Prostate gland (tissue), 2 donors: ENCODE results near the gene MSANTD1. TPM values are rescaled to one million over a fixed set of nuclear protein-coding genes. Genes with fewer than 3 reads are reported as not detected.

Experiments used
- DNase-seq: peaks from one replicate; pipeline ENCODE4 v3.0.0-alpha.2; 2019; ENCODE audit warnings: low spot score
- H3K27ac ChIP-seq, 2 donors: fragments of 200-600 bp; sonication (generic); 2 replicates each; pipeline ENCODE4 v1.5.1; 2017 to 2019
- H3K27me3 ChIP-seq: fragments of 200-600 bp; sonication (generic); replicated peaks from 2 replicates; pipeline ENCODE4 v1.5.1; 2019; ENCODE audit not compliant: insufficient read depth
- H3K36me3 ChIP-seq, 2 donors: fragments of 200-600 bp; sonication (generic); 1 replicate in 1 of 2; 2 replicates in 1 of 2; pipeline versions ENCODE4 v1.5.1 to v1.8.1; 2017 to 2019
- H3K4me1 ChIP-seq: fragments of 200-600 bp; sonication (generic); replicated peaks from 2 replicates; pipeline ENCODE4 v1.5.1; 2019
- H3K4me3 ChIP-seq, 2 donors: fragments of 200-600 bp; sonication (generic); 2 replicates each; pipeline ENCODE4 v1.5.1; 2017 to 2019
- H3K9me3 ChIP-seq: fragments of 200-600 bp; sonication (generic); 2 replicates; pipeline ENCODE4 v1.5.1; 2017
- CTCF ChIP-seq, 4 experiments: fragments of 200-600 bp in 2 of 4; fragments of 450-650 bp in 2 of 4; sonication (generic) in 2 of 4; IDR thresholded peaks; 1 replicate in 3 of 4; 2 replicates in 1 of 4; pipeline ENCODE4 v1.5.1; 2016 to 2019; ENCODE audit warnings: antibody characterized with exemption in 4 of 4, mild to moderate bottlenecking in 2 of 4, moderate library complexity in 2 of 4
- POLR2A ChIP-seq: fragments of 450-650 bp; IDR thresholded peaks from one replicate; pipeline ENCODE4 v1.6.1; 2016; ENCODE audit warnings: antibody characterized with exemption, mild to moderate bottlenecking
- POLR2AphosphoS5 ChIP-seq: sonication (generic); formaldehyde crosslinking; IDR thresholded peaks from one replicate; pipeline ENCODE4 v1.6.1; 2017; ENCODE audit warnings: antibody characterized with exemption
- WGBS: methylation state at CpG from one replicate; pipeline ENCODE4 v1.1.5; 2018; 5-methylcytosine and 5-hydroxymethylcytosine counted together
- intact Hi-C: fragments of 100-400 bp; cut with DNase I; formaldehyde crosslinking; loops from one replicate; pipeline ENCODE4 v1.14.2; 2022
- total RNA-seq, 2 donors: library from RNA; depleted of rRNA; stranded (reverse); fragments of >200 nt; gene quantifications; one replicate each; pipeline ENCODE4 v1.1.0, GENCODE V29; 2016

MSANTD1 gene
- total RNA-seq, 2 donors from 2014 or later: 1.2 to 4.4 TPM

GRCh38 chr4:3207531-3208037 lies 41.4 kb upstream of the MSANTD1 start:
- DNase-seq: no peak
- no peak overlapping the region for H3K4me3 ChIP-seq
- TF ChIP-seq POLR2AphosphoS5 (no peak), CTCF (IDR thresholded peaks at IDR 0.05) (no peak), POLR2A (no peak)
- intact Hi-C loops: no loop called here
- H3K27me3 ChIP-seq: no peaks in the 10 kb centered on the region
- no peaks in the 10 kb centered on the region for H3K4me1 ChIP-seq
- 76% methylated on average over 5 of the region's 5 CpGs for WGBS
- no peak overlapping the region for H3K27ac ChIP-seq
- H3K9me3 ChIP-seq: no peaks in the 10 kb centered on the region
- peaks cover 3 to 21% of the 10 kb centered on the region in 2 donors for H3K36me3 ChIP-seq

- WGBS: 98% methylated on average over 14 of the region's 14 CpGs
- Histone ChIP-seq H3K36me3 (peaks cover 9 to 25% of the 10 kb centered on the region in 2 donors), H3K4me1 (no peaks in the 10 kb centered on the region), H3K27ac (no peak overlapping the region), H3K9me3 (no peaks in the 10 kb centered on the region), H3K4me3 (no peak overlapping the region), H3K27me3 (no peaks in the 10 kb centered on the region)
- no peak for DNase-seq
- intact Hi-C loops: no loop called here
- TF ChIP-seq CTCF (IDR thresholded peaks at IDR 0.05) (no peak), POLR2AphosphoS5 (no peak), POLR2A (no peak)
Measured at GRCh38 chr4:3208826-3209225, 40.1 kb upstream of the MSANTD1 start.

DNA sequence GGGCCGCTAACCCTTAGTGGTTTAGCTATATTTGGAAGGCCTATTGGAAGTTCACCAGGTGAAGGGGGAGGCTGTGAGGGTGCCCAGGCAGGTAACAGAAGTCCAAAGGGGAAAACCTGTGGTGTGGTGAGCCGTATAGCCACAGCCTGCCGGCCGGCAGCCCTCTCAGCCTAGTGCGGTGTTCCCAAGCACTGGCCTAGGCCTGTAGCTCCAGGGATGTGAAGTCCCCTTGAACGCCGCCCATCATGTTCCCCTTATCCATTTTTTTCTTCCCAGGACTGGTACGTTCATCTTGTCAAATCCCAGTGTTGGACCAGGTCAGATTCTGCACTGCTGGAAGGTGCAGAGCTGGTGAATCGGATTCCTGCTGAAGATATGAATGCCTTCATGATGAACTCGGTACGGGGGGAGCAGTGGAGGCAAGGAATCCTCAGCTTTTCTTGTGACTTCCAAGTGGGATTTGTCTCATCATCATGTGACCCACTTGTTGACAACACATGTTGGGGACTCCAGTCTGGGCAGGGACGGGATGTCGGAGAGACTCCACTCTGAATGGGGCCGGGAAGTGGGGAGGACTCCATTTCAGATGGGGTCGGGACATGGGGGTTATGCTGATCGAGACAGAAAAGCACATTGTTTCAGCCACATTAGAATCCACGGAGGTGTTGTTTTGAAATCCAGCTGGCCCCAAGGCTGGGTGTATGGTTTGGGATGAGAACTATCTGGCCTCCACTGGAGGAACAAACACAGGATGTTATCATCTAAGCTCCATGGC lies 39.2 kb upstream of the MSANTD1 start:
- peaks cover 11 to 25% of the 10 kb centered on the region in 2 donors for H3K36me3 ChIP-seq
- TF ChIP-seq POLR2A (no peak), POLR2AphosphoS5 (no peak)
- no peak overlapping the region for H3K4me3 ChIP-seq
- WGBS: 96% methylated on average over 17 of the region's 17 CpGs
- H3K9me3 ChIP-seq: no peaks in the 10 kb centered on the region
- no peaks in the 10 kb centered on the region for H3K27me3 ChIP-seq
- intact Hi-C loops: no loop called here
- H3K27ac ChIP-seq: no peak overlapping the region
- H3K4me1 ChIP-seq: no peaks in the 10 kb centered on the region
- no peak for DNase-seq

GRCh38 chr4:3210467-3210866 lies 38.5 kb upstream of the MSANTD1 start:
- Histone ChIP-seq H3K36me3 (peaks cover 11 to 31% of the 10 kb centered on the region in 2 donors), H3K27me3 (no peaks in the 10 kb centered on the region), H3K27ac (no peak overlapping the region), H3K9me3 (no peaks in the 10 kb centered on the region), H3K4me3 (no peak overlapping the region), H3K4me1 (no peaks in the 10 kb centered on the region)
- intact Hi-C loops: no loop called here
- no peak for DNase-seq
- 95% methylated on average over 6 of the region's 6 CpGs for WGBS
- TF ChIP-seq POLR2A (no peak), CTCF (IDR thresholded peaks at IDR 0.05) (no peak), POLR2AphosphoS5 (no peak)

DNA sequence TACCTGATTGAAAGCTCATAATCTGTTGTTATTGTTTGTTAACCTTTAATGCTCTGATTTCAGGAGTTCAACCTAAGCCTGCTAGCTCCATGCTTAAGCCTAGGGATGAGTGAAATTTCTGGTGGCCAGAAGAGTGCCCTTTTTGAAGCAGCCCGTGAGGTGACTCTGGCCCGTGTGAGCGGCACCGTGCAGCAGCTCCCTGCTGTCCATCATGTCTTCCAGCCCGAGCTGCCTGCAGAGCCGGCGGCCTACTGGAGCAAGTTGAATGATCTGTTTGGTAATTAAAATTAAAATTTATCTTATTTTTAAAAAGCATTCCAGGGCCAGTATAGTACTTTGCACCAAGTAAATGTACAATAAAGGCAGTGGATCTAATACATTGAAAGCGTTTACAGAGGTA lies 37.1 kb upstream of the MSANTD1 start:
- Histone ChIP-seq H3K27ac (no peak overlapping the region), H3K36me3 (peaks cover 16 to 35% of the 10 kb centered on the region in 2 donors), H3K9me3 (no peaks in the 10 kb centered on the region), H3K27me3 (no peaks in the 10 kb centered on the region), H3K4me3 (no peak overlapping the region), H3K4me1 (no peaks in the 10 kb centered on the region)
- intact Hi-C loops: no loop called here
- 98% methylated on average over 8 of the region's 8 CpGs for WGBS
- DNase-seq: no peak
- no peak for TF ChIP-seq POLR2AphosphoS5
- TF ChIP-seq POLR2A: no peak
- TF ChIP-seq CTCF (IDR thresholded peaks at IDR 0.05): no peak
